Calu3 (cell line): ENCODE measurements around the gene EXOC2. TPM values are rescaled to one million over a fixed set of nuclear protein-coding genes. Genes with fewer than 3 reads are reported as not detected.

Source experiments
- BruUV-seq: library from RNA; stranded (reverse); fragments of 400-500 nt; replicated peaks from 2 replicates; lab custom pipeline; 2021; lab: Mats Ljungman, UMichigan
- CTCF ChIA-PET: fragments of 300-600 bp; sonication (Branson Sonifier 250); formaldehyde crosslinking; loops from one replicate; lab custom pipeline; 2022; ENCODE audit warnings: antibody characterized with exemption; lab: Charles Lee
- DNase-seq: peaks from one replicate; pipeline ENCODE4 v3.0.0; 2022
- H3K27ac Mint-ChIP-seq: one replicate; pipeline ENCODE4 v1.8.0; 2022; ENCODE audit warnings: mixed read lengths; ENCODE audit not compliant: unreplicated experiment
- H3K27me3 Mint-ChIP-seq: one replicate; pipeline ENCODE4 v1.8.0; 2022; ENCODE audit warnings: mixed read lengths; ENCODE audit not compliant: unreplicated experiment
- H3K36me3 Mint-ChIP-seq: one replicate; pipeline ENCODE4 v1.8.0; 2022; ENCODE audit warnings: mild to moderate bottlenecking, moderate library complexity, mixed read lengths; ENCODE audit not compliant: insufficient read depth, unreplicated experiment
- H3K4me1 Mint-ChIP-seq: one replicate; pipeline ENCODE4 v1.8.0; 2022; ENCODE audit warnings: mild to moderate bottlenecking, low read depth, mixed read lengths; ENCODE audit not compliant: unreplicated experiment
- H3K4me3 Mint-ChIP-seq: one replicate; pipeline ENCODE4 v1.8.0; 2022; ENCODE audit warnings: mild to moderate bottlenecking, low read depth, moderate library complexity, mixed read lengths; ENCODE audit not compliant: unreplicated experiment
- H3K9me3 Mint-ChIP-seq: one replicate; pipeline ENCODE4 v1.8.0; 2022; ENCODE audit warnings: low read depth, mixed read lengths; ENCODE audit not compliant: unreplicated experiment
- CTCF ChIP-seq: fragments of 200-600 bp; IDR thresholded peaks from one replicate; pipeline ENCODE4 v1.8.0; 2022; ENCODE audit warnings: antibody characterized with exemption; ENCODE audit not compliant: unreplicated experiment
- intact Hi-C: fragments of 100-400 bp; cut with micrococcal nuclease; formaldehyde crosslinking; loops from one replicate; pipeline ENCODE4 v1.10.0; 2022; ENCODE audit not compliant: unreplicated experiment
- total RNA-seq: library from RNA; stranded (reverse); gene quantifications from 2 replicates; pipeline ENCODE4 v1.2.3, GENCODE V29; 2022

The EXOC2 gene
- total RNA-seq, 1 experiment from 2014 or later: 13.2 TPM

DNA sequence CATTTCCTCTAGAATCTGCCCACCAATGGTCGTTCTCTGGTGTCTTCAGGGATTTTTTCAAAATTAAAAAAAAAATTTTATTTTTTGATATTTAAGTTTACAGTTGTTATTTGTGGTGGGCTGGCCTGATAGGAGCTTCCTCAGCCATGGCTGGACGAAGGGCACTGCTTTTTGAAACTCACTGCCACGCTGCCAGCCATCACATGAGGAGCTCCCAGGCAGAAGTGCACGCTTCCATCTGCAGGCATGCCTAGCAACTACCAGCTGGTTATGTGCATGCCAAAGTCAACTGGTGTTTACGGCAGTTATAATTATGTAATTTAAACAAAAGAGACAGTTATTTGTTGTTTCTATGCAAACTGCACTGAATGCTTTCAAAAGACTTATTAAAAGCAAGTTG lies 196.3 kb downstream of the EXOC2 start:
- H3K4me3 Mint-ChIP-seq: no peak overlapping the region
- H3K9me3 Mint-ChIP-seq: no peaks in the 10 kb centered on the region
- intact Hi-C loops: no loop called here
- no peaks in the 10 kb centered on the region for H3K4me1 Mint-ChIP-seq
- H3K27ac Mint-ChIP-seq: no peak overlapping the region
- BruUV-seq: no TSS peak
- CTCF ChIA-PET: no interaction called here
- H3K27me3 Mint-ChIP-seq: no peaks in the 10 kb centered on the region
- no peak for TF ChIP-seq CTCF
- H3K36me3 Mint-ChIP-seq: no peaks in the 10 kb centered on the region
- DNase-seq: no peak

- no peak for TF ChIP-seq CTCF
- H3K4me3 Mint-ChIP-seq: no peak overlapping the region
- H3K4me1 Mint-ChIP-seq: no peaks in the 10 kb centered on the region
- H3K36me3 Mint-ChIP-seq: no peaks in the 10 kb centered on the region
- no peaks in the 10 kb centered on the region for H3K9me3 Mint-ChIP-seq
- no peak for DNase-seq
- no TSS peak for BruUV-seq
- CTCF ChIA-PET: no interaction called here
- no peak overlapping the region for H3K27ac Mint-ChIP-seq
- intact Hi-C loops: no loop called here
- H3K27me3 Mint-ChIP-seq: no peaks in the 10 kb centered on the region
Observed at GRCh38 chr6:494394-494793, 198.5 kb downstream of the EXOC2 start.

GRCh38 chr6:493840-494239 lies 199.1 kb downstream of the EXOC2 start:
- no peak for TF ChIP-seq CTCF
- CTCF ChIA-PET: no interaction called here
- no peak for DNase-seq
- H3K4me1 Mint-ChIP-seq: no peaks in the 10 kb centered on the region
- H3K27ac Mint-ChIP-seq: no peak overlapping the region
- no peaks in the 10 kb centered on the region for H3K36me3 Mint-ChIP-seq
- no peaks in the 10 kb centered on the region for H3K27me3 Mint-ChIP-seq
- no TSS peak for BruUV-seq
- intact Hi-C loops: no loop called here
- H3K9me3 Mint-ChIP-seq: no peaks in the 10 kb centered on the region
- H3K4me3 Mint-ChIP-seq: no peak overlapping the region

DNA sequence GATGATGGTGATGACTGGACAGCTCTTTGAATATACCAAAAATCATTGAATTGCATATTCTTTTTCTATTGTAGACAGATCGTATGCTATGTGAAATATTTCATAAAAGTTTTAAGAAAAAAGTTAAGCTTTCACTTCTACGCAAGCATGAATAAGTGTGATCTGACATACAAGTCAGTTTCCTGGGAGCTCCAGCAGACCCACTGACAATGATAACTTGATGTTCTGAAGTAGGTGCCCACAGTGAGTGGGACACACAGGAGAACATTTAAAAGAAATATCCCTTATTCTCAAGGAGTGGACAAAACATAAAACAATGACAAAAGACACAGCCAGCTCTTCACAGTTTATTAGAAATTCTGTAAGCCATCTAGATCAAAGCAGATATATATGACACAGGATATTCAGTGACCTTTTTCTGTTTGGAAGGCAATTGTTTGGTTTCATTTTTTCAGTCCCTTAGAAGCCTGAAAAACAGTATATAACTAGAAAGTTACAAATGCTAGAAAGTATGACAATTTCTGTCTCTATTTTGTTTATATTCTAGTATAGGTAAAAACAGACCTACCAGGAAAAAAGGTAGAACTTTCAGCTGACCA lies 200.0 kb downstream of the EXOC2 start:
- DNase-seq: no peak
- Mint-ChIP-seq H3K36me3 (no peaks in the 10 kb centered on the region), H3K4me1 (no peaks in the 10 kb centered on the region), H3K27ac (no peak overlapping the region), H3K27me3 (no peaks in the 10 kb centered on the region), H3K4me3 (no peak overlapping the region), H3K9me3 (no peaks in the 10 kb centered on the region)
- intact Hi-C loops: no loop called here
- no peak for TF ChIP-seq CTCF
- BruUV-seq: no TSS peak
- CTCF ChIA-PET: no interaction called here
